HepG2 (cell line): Measurements from ENCODE around the gene ZFPL1. TPM values are rescaled to one million over a fixed set of nuclear protein-coding genes. Genes with fewer than 3 reads are reported as not detected.
A peak's percentile ranks its signal among the peaks of the same experiment; 100 is the strongest.

Experiments
- AGO1 ChIP-seq: fragments of 200-400 bp; formaldehyde crosslinking; IDR thresholded peaks from 2 replicates; pipeline ENCODE4 v1.6.1; 2017; ENCODE audit warnings: mild to moderate bottlenecking, low read depth, low read length, moderate library complexity; ENCODE audit not compliant: poor library complexity, severe bottlenecking
- FOSL2 ChIP-seq: sonication (generic); formaldehyde crosslinking; IDR thresholded peaks from 2 replicates; pipeline ENCODE4 v1.4.0; 2020; ENCODE audit warnings: missing genetic modification reagents
- HNRNPLL ChIP-seq: fragments of 200-400 bp; formaldehyde crosslinking; IDR thresholded peaks from 2 replicates; pipeline ENCODE4 v1.6.1; 2017; ENCODE audit warnings: mild to moderate bottlenecking, low read depth, low read length; ENCODE audit not compliant: poor library complexity, severe bottlenecking
- MIER3 ChIP-seq: IDR thresholded peaks from 2 replicates; pipeline ENCODE4 v1.6.1; 2016; ENCODE audit warnings: missing compliant biosample characterization, borderline replicate concordance
- NFKBIZ ChIP-seq: IDR thresholded peaks from 2 replicates; pipeline ENCODE4 v1.6.1; 2018; ENCODE audit warnings: missing genetic modification reagents, missing compliant biosample characterization
- RARG ChIP-seq: sonication (generic); formaldehyde crosslinking; IDR thresholded peaks from 2 replicates; pipeline ENCODE4 v1.4.0; 2020; ENCODE audit warnings: low read depth, mild to moderate bottlenecking, missing genetic modification reagents
- ZNF329 ChIP-seq: sonication (generic); formaldehyde crosslinking; IDR thresholded peaks from 2 replicates; pipeline ENCODE4 v1.9.0; 2021; ENCODE audit warnings: low read depth, mild to moderate bottlenecking, missing genetic modification reagents
- ZNF839 ChIP-seq: sonication (generic); formaldehyde crosslinking; IDR thresholded peaks from 2 replicates; pipeline ENCODE4 v1.4.0; 2020; ENCODE audit warnings: missing genetic modification reagents, mild to moderate bottlenecking, borderline replicate concordance
- ZNF850 ChIP-seq: sonication (generic); formaldehyde crosslinking; conservative IDR thresholded peaks from 2 replicates; pipeline ENCODE4 v1.9.0; 2021; ENCODE audit warnings: mild to moderate bottlenecking, missing genetic modification reagents
- polyA plus RNA-seq, 8 experiments: library from polyadenylated mRNA; depleted of rRNA in 3 of 8; stranded (reverse) in 7 of 8; unstranded in 1 of 8; fragments of >200 nt; fragmentation: Illumina TruSeq in 4 of 8; extraction: Trizol in 4 of 8; gene quantifications; 2 replicates each; pipeline versions ENCODE4 v1.2.1 to v1.2.3, GENCODE V29; 2011 to 2016; ENCODE audit warnings: low read depth in 4 of 8, missing spikeins in 1 of 8, mixed read lengths in 1 of 8; ENCODE audit not compliant: insufficient read depth in 1 of 8
- total RNA-seq, 5 experiments: library from RNA; depleted of rRNA; stranded (reverse); fragments of >200 nt; fragmentation: Illumina TruSeq; extraction: Trizol; gene quantifications; 2 replicates each; pipeline ENCODE4 v1.2.3, GENCODE V29; 2016; ENCODE audit warnings: low read depth in 1 of 5
- TF ChIP-seq, protein P1 (sequence below): sonication (generic); formaldehyde crosslinking; IDR thresholded peaks from 2 replicates; pipeline ENCODE4 v1.5.1; 2020; ENCODE audit warnings: mild to moderate bottlenecking, missing genetic modification reagents, moderate library complexity
- TF ChIP-seq, protein P2 (sequence below): sonication (generic); formaldehyde crosslinking; IDR thresholded peaks from 2 replicates; pipeline ENCODE4 v1.4.0; 2020; ENCODE audit warnings: mild to moderate bottlenecking, missing genetic modification reagents
- TF ChIP-seq, protein P3 (sequence below): sonication (generic); formaldehyde crosslinking; IDR thresholded peaks from 2 replicates; pipeline ENCODE4 v1.8.0; 2022; ENCODE audit warnings: missing genetic modification reagents, mild to moderate bottlenecking, inconsistent platforms, borderline replicate concordance
- TF ChIP-seq, protein P4 (sequence below): sonication (generic); formaldehyde crosslinking; IDR thresholded peaks from 2 replicates; pipeline ENCODE4 v1.4.0; 2020; ENCODE audit warnings: missing genetic modification reagents

ZFPL1 gene
- total and polyA plus RNA-seq, 2 of the 13 experiments (the other 11 are each of a cell fraction or from before 2014, with no cell fraction given) = 32.2 to 56.0 TPM

DNA sequence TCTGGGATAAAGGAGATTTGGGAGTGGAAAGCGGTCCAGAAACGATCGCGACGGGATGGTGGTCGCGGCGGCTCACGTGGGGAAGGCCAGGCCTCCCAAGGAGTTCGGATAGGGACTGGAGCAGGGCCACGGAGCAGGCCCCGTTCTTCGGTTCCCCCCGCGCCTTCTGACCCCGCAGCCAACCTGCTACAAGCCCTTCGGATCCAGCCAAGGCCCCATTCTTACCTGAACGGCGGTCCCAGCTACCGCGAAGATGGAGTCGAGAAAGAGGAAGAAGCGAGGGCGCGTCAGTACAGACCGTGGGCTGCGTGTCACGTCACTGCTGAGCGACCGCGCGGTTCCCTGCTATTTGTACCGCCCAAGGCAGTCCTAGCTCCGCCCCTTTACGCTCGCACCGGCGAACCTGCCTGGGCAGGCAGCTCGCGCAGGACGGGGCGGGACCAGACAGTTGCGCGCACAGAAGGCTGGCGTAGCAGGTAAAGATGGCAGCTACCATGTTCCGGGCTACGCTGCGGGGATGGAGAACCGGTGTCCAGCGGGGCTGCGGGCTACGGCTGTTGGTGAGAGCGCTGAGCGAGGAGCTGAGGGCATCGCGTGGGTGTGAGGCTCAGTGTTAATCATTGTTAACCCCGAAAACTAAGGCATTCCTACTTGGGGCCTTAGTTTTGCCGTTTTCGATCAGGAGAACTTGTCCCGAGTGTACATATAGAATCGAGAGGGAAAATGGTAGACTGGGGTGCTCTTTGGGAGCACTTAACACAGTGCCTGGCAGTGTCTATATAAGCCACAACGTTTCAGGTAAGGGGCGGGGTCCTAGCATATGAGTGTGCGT is 38.1 kb downstream of the ZFPL1 start, which contains the start of the genes FAU and MRPL49 (continued):
- TF ChIP-seq, protein P1, sequence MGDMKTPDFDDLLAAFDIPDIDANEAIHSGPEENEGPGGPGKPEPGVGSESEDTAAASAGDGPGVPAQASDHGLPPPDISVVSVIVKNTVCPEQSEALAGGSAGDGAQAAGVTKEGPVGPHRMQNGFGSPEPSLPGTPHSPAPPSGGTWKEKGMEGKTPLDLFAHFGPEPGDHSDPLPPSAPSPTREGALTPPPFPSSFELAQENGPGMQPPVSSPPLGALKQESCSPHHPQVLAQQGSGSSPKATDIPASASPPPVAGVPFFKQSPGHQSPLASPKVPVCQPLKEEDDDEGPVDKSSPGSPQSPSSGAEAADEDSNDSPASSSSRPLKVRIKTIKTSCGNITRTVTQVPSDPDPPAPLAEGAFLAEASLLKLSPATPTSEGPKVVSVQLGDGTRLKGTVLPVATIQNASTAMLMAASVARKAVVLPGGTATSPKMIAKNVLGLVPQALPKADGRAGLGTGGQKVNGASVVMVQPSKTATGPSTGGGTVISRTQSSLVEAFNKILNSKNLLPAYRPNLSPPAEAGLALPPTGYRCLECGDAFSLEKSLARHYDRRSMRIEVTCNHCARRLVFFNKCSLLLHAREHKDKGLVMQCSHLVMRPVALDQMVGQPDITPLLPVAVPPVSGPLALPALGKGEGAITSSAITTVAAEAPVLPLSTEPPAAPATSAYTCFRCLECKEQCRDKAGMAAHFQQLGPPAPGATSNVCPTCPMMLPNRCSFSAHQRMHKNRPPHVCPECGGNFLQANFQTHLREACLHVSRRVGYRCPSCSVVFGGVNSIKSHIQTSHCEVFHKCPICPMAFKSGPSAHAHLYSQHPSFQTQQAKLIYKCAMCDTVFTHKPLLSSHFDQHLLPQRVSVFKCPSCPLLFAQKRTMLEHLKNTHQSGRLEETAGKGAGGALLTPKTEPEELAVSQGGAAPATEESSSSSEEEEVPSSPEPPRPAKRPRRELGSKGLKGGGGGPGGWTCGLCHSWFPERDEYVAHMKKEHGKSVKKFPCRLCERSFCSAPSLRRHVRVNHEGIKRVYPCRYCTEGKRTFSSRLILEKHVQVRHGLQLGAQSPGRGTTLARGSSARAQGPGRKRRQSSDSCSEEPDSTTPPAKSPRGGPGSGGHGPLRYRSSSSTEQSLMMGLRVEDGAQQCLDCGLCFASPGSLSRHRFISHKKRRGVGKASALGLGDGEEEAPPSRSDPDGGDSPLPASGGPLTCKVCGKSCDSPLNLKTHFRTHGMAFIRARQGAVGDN (CRISPR knock-in tag) = peak; percentile 87
- TF ChIP-seq, protein P2, sequence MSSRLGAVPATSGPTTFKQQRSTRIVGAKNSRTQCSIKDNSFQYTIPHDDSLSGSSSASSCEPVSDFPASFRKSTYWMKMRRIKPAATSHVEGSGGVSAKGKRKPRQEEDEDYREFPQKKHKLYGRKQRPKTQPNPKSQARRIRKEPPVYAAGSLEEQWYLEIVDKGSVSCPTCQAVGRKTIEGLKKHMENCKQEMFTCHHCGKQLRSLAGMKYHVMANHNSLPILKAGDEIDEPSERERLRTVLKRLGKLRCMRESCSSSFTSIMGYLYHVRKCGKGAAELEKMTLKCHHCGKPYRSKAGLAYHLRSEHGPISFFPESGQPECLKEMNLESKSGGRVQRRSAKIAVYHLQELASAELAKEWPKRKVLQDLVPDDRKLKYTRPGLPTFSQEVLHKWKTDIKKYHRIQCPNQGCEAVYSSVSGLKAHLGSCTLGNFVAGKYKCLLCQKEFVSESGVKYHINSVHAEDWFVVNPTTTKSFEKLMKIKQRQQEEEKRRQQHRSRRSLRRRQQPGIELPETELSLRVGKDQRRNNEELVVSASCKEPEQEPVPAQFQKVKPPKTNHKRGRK (CRISPR knock-in tag) = no peak
- TF ChIP-seq AGO1 (no peak), ZNF839 (0 out of 2 replicates have a peak, but pooled peaks have one; percentile 24), ZNF850 (CRISPR knock-in tag) (0 out of 2 replicates have a peak, but pooled peaks have one; percentile 55), HNRNPLL (peak; percentile 96), MIER3 (CRISPR knock-in tag) (peak; percentile 71; the same call in 1 of the 2 replicates), FOSL2 (CRISPR knock-in tag) (peak; percentile 35; the same call in 1 of the 2 replicates), NFKBIZ (CRISPR knock-in tag) (peak; percentile 21; the same call in 1 of the 2 replicates), ZNF329 (CRISPR knock-in tag) (peak; percentile 36; the same call in 1 of the 2 replicates), RARG (peak; percentile 77; the same call in 1 of the 2 replicates)
- TF ChIP-seq, protein P3, sequence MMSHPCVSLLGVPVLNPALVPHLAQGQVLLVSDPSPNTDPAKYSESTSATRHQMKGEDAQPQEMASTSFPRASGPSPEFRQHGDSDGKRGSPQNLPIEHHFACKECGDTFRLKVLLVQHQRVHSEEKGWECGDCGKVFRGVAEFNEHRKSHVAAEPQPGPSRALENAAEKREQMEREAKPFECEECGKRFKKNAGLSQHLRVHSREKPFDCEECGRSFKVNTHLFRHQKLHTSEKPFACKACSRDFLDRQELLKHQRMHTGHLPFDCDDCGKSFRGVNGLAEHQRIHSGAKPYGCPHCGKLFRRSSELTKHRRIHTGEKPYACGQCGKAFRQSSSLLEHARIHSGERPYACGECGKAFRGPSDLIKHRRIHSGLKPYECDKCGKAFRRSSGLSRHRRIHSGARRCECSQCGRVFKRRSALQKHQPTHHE (CRISPR knock-in tag) = 0 out of 2 replicates have a peak, but pooled peaks have one; percentile 19
- TF ChIP-seq, protein P4, sequence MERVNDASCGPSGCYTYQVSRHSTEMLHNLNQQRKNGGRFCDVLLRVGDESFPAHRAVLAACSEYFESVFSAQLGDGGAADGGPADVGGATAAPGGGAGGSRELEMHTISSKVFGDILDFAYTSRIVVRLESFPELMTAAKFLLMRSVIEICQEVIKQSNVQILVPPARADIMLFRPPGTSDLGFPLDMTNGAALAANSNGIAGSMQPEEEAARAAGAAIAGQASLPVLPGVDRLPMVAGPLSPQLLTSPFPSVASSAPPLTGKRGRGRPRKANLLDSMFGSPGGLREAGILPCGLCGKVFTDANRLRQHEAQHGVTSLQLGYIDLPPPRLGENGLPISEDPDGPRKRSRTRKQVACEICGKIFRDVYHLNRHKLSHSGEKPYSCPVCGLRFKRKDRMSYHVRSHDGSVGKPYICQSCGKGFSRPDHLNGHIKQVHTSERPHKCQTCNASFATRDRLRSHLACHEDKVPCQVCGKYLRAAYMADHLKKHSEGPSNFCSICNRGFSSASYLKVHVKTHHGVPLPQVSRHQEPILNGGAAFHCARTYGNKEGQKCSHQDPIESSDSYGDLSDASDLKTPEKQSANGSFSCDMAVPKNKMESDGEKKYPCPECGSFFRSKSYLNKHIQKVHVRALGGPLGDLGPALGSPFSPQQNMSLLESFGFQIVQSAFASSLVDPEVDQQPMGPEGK (CRISPR knock-in tag) = peak; percentile 42; the same call in 1 of the 2 replicates
